PC-3 (cell line): ENCODE measurements around the gene MED12L.

ENCODE experiments used
- CTCF ChIP-seq: fragments of 300-600 bp; sonication (generic); conservative IDR thresholded peaks from 2 replicates; pipeline ENCODE4 v1.5.1; 2017; ENCODE audit warnings: antibody characterized with exemption, low read depth, mild to moderate bottlenecking, low read length
- EZH2 ChIP-seq: fragments of 300-600 bp; sonication (generic); IDR thresholded peaks from one replicate; pipeline ENCODE4 v1.6.1; 2017; ENCODE audit warnings: antibody characterized with exemption, mild to moderate bottlenecking, low read length; ENCODE audit not compliant: unreplicated experiment

- TF ChIP-seq CTCF (no peak), EZH2 (no peak)
Observed at GRCh38 chr3:151362751-151363174, 277.3 kb downstream of the MED12L start.
